Dedifferentiated amniotic fluid mesenchymal stem cell (primary cell): Measurements from ENCODE around the gene SLC1A4.

ENCODE experiments used
- DNase-seq: peaks from one replicate; pipeline ENCODE4 v3.0.0-alpha.2; 2016; ENCODE audit errors: extremely low spot score

SLC1A4 gene

DNA sequence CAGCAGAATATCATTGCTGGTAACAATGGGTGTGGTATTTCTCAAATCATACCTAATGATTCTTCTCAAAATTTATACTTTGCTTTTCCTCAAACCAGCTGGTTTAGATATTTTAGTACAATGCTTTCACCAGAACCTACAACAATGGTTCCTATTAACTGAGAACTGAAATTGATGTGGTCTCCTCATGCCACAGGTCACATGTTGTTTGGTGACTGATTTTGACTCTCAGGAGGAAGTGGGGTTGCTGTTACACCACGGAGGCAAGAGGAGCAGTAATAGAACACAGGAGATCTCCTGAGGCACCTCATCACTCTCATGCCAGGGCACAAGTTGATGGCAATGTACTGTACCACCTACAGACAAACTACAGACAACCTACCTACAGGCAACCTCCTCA is 64.0 kb downstream of the SLC1A4 start:
- DNase-seq = no peak

DNA sequence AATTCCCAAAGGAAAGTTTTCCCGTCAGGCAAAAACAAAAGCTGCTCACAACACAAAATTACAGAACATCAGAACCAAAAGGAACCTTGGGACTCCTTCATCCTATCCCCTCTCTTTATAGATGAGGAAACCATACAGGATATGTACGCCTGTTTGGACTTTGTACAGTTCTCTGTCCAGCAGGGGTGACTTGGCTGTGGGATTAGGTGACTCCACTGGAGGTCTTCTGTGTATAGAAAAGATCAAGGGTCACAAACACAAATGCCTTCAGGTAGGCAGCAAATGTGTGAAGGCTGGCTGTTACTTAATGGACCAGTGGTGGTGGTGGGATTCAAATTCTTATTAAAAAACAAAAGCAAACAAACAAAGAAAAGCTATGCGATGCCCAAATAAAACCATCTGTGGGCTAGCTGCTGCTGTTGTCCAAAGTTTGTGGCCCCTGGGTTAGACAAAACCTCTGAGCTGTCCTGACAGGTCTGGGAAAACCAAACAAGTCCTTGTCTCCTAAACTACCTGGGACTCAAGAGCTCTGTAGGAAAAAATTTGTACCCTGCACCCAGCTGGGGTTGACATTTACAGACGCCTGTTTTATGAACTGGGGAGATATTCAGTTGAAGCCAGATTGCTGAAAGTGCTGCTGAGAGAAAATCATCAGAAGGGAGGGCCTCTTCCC is 65.7 kb downstream of the SLC1A4 start:
- no peak for DNase-seq

DNA sequence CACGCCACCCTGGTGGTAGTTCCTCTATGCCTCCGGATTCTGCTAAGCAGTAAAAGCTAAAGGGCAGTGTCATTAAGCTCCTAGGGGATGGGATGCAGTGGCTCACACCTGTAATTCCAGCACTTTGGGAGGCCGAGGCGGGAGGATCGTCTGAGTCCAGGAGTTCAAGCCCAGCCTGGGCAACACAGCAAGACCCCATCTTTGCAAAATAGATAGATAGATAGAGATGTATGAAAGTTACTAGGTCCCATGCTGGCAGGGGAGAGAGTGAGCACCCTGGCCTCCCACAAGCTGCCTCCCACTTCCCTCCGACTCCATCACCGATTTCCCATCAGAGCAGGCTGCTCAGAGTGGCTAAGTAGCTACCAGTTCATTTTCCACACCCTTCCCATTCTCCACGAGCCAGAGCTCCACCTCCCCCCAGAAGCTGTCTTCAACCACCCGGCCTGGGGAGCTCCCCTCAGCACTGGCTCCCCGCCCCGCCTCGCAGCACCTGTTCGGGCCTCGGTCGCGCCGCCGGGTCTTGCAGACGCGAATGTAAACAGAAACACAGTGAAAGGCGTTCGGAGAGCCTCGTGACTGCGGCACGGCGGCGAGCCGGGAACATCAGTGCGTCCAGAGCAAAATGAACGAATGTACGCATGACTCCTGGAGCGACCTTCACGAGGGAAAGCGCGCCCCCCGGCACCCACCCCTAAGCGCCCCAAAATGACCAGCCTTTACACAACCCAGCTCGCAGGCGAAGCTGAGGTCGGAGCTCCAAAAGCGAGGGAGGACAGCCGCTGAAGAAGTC is 66.4 kb downstream of the SLC1A4 start:
- no peak for DNase-seq

DNA sequence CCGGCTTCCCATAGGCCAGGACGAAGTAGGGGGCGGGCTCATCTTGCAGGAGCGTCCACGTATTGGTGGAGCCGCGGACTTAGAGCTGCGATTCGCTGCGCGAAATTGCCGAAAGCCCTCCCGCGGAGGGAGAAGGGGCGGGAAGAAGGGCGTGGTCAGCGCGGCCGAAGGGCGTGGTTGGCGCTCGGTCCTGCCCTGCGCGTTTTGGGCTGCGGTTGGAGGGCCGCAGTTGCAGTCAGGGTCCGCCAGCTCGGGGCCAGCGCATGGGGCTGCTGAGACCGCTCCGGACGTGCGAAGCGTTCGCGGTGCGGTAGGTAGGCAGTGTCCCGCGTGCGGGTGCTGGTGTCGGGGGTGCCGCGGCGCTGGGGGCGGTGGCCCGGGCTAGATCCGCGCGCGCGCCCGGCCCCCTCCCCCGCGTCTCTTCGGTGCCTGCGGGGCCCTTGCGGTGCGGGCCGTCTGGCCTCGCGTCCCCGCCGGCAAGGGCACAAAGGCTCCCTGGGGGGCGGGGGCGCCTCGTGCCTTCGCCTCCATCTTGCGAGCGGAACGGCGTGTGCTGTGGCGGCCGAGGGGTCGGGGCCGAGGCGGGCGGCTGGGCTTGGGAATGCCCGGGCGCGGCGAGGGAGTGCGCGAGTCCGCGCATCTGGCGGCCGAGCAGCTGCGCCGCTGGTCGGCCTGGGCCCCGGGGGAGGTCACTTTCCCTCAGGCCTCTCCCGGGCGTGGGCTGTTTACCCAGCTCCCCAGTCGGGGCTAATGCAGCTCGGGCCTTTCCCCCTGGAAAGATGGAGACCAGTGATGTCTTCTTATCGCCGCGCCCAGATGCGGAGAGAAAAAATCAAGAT is 67.2 kb downstream of the SLC1A4 start, which contains the start of gene CEP68:
CEP68 (plus strand) TSS at position 202 of the 839 bp plus-strand sequence. CDS start 13,029 bp downstream, outside the sequence.
- peak; percentile 97 for DNase-seq

DNA sequence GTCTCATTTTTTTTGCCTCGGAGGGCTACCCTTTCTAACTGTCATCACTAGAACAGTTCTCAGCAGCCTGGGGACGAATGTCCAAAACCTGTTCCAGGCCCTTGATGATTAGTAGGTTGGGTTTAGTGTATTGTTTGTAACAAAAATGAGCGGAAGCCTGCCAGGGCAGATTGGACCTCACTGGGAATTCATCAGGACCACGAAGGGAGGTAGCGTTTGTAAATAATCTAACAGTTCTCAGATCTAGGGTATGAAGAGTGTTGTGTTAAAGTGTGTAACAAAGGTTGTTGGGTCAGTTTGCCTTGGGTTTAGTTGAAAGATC is 67.8 kb downstream of the SLC1A4 start:
- no peak for DNase-seq

DNA sequence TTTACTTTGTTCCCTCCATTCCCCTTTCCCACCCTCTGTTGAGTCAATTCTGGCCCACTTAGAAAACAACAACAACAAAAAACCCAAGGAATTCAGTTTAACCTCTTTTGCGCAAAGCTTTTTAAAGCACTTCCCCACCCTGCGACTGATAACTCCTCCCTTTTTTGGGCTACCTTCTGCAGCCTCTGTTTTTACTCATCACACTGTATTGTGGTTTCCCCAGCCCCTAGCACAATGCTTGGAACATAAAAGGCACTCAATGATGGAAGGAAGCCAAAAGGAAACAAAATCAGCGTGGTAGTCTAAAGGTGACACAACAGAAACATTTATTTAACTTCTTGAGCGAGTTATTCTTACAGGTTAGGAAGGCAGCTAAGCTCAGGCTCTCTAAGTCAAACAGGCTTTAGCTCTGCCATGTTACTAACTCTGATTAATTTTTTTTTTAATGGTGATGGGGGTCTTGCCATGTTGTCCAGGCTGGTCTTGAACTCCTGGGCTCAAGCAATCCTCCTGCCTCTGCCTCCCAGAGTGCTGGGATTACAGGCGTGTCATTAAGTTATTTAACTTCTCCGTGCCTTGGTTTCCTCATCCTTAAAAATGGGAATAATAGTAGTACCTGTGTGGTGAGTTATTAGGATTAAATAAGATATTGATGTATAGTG is 68.3 kb downstream of the SLC1A4 start:
- DNase-seq = no peak

DNA sequence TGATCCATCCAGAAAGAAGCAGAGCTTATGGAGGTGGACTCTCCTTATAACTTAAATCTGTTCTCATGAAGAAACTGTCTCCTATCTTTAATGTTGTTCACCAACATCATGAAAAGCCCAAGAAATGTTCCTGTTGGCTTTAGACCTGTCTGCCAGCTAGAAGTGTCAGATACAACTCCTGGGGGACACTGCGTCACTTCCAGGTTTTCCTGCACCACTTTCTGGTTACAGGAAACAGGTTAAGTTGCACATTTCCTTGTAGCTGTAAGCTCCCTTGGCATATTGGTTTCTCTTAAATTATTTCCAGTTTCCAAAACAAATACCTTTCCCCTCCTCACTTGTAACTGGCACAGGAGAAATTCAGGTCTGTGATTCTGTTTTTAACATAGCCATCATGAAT is 69.9 kb downstream of the SLC1A4 start:
- no peak for DNase-seq

DNA sequence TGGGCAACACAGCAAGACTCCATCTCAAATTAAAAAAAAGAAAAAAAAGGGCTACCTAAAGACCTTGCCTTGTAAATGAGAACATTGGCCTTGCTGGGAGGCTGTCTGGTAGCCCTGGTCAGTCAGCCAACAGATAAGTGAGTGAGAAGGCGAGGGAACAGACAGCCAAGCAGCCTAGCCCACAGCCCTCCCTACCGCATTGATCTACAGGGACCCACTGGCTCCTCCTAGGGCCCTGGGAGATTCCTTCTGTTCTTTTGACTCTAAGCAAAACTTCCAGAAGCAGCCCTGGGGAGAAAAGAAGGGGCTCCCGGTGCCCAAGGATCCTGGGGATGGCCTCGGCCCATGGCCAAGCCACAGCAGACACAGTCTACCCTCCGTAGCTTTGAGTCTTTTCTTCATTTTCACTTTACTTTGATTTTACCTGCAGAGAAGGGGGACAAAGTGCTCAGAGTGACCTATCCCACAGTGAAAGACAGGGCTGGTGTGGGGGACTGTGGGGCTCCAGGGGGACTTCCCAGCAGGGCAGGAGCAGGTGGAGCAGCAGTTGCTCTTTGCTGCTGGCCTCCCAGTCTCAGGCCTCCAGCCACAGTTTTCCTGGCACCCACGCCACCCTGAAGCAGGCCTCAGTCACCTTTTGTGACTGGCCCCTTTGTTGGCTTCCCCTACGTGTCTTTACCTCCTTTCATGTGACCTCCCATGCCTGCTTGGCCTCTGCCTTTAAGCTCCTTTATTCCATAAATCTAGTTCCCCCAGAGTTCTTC is 72.1 kb downstream of the SLC1A4 start:
- no peak for DNase-seq

DNA sequence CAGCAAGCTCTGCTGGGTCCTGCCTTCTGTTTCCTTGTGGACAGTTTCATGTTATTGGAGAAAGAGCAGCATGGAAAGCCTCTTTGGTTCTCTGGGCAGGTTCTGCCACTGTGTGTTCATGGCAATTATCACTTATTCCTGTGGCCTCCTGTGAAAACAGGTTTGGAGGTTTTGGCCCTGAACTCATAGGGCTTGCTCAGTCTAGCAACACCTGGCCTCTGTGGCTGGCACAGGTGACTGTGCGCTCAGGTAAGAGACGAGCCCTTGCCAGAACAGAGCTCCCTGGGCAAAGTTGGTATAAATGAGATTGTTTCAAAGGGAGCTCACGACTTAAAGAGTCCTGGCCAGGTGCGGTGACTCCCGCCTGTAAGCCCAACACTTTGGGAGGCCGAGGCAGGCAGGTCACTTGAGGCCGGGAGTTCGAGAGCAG is 72.7 kb downstream of the SLC1A4 start:
- DNase-seq = no peak

DNA sequence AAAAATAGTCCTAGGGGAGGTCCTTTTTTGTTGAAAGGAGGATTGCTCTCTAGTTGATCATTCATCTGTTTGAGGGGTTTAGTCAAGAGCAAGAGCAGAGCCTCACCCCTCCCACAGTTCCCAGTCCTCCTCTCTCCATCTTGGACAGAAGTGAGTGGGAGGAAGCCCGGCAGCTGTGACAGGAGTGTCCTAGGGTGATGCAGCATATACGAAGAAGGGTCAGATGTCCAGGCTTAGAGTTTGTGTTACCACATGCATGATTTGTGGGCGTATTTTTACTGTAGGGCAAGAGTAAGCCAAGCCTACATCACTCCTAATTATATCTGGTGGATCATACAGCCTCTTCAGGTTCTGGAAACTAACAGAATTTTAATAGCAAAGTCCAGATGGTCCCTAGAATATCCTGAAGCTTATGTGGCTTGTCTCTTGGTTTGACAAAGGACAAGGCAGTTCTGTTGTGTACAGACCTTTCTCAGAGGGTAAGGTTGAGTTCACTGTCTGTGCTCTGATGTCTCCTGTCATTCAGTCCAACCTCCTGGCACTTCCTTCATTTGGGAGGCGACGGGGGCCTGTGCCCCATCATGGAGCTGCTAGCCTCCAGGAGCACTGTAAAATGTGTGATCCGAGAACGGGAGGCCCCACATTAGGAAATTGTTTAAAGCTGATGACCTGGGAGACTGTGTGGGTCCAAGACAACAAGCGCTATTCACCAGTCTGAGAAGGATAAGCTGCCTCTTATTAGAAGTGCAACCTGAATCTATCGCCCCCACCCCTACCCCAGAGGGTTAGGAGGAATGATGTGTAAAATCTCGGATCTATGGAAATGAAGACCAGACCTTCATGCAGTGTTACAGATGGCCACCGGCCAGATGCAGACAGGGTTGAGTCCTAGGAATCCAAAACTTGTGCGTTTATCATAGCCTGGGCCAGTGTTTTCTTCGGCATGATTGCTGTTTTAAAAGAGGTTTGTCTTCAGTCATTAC is 73.9 kb downstream of the SLC1A4 start:
- no peak for DNase-seq

DNA sequence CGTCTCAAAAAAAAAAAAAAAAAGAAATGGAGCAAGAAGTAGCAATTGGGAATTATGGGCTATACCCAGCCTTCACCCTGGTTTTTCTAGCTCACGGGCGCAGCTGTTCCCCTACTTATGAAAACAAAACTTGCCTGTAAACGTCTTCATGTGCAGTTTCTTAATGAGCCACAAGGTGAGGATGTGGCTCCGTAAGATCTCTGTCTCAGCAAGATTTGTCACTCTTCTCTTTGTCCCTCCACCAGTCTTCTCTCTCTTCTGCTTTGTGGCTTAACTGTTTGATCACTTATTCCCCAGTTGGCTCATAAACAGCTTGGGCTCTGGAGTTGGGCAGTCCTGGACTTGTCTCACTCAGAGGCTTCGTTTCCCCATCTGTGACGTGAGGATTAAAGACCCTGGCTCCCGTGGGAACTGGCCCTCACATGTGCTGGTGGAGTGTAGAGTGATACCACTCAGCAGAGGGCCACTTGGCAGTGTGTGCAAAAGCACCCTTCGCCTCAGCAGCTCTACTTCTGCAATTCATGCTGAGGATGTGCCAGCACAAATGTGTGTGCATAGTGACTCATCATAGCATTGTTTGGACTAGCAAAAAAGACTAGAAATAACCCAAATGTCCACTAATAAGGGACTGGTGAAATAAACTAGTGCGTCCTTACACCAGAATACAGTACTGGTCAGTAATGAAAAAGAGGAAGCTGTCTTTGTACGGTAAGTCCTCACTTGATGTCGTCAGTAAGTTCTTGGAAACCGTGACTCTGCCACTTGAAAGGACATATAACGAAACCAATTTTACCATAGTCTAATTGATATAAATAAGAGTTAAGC is 75.7 kb downstream of the SLC1A4 start:
- DNase-seq = peak; percentile 68

DNA sequence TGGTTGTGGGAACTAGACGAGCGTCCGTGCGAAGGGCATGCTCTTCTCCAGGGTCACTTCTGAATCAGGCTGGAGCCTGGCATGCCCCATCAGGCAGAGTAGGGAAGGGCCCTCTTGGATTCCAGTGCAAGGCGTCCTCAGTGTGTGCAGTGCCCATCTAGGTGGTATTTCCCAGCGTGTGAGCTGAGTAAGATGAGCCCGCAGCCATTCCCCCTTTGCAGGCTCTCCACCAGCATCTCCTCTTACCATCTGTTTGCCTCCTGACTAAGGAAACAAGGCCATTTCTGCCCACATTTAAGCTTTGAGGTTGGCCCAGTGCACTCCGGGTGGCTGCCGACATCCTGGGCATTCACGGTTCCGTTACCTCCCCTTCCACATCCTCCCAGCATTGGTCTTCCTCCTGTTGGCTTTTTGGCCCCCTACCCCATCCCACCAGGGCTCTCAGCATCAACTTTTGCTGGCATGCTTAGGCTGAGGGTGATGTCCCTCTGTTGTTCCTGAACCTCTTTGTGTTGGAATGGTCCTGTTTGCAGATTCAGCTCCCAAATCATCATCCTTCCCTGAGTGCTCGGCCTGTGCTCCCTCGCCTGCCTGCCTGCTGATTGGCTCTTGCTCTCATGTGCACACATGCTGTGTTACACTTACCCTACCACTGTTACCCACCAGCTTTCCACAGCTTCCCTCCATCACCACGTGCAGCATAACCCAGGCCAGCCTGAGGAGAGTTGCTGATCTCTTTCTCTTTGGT is 78.8 kb downstream of the SLC1A4 start:
- no peak for DNase-seq

DNA sequence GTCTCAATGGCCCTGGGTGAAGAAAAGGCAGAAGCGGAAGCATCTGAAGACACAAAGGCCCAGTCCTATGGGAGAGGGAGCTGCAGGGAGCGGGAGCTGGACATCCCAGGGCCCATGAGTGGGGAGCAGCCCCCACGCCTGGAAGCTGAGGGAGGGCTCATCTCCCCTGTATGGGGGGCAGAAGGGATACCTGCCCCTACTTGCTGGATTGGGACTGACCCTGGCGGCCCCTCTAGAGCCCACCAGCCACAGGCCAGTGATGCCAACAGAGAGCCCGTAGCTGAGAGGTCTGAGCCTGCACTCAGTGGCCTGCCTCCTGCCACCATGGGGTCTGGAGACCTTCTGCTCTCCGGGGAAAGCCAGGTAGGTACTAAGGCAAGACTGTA is 80.2 kb downstream of the SLC1A4 start:
- DNase-seq = no peak

DNA sequence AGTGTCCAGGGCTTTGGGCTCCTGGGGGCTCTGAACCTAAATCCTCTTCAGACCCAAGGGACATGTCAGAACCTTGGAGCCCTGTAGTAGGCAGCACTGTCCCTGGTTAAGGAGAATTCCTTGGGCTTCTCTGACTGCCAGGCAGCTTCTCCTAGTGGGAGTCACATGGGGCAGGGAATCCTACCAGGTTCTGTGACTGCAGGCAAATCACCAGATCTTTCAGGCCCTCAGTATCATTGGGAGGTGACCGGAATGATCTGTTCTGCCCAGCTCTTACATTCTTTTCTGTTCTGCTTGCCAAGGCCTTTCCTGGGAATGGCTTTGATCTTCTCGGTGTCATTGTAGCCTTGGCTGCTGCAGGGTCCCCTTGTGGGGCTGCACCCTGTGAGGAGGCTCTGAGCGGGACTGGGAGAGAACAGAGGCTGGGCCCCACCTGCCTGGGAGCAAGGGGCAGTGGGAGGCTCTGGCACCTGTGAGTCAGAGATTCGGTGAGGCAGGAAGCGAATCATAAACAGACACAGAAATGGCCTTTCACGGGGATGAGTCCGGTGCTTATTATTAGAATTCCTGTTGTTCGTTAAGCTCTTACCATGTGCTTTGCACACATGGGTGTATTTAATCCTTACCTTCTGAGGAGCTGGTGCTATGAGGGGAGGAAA is 81.1 kb downstream of the SLC1A4 start:
- DNase-seq = peak; percentile 47

DNA sequence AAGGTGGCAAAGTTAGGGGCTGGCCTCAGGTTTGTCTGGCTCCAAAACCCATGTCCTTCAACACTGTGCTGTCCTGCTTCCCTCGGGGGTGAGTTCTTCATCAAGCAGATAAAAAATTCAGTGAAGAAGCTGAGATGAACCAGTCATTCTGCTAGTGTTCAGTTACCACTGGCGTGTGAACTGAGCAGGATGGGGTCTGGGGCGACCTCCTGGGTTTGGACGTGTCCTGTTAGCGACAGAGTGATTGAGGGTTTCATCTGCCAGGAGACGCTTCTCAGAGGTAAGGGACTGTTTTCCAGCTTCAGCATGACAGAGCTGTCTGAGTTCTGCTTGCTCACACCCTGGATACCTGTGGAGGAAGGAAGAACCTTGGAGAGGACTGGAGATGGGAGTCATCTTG is 81.7 kb downstream of the SLC1A4 start:
- DNase-seq = no peak

DNA sequence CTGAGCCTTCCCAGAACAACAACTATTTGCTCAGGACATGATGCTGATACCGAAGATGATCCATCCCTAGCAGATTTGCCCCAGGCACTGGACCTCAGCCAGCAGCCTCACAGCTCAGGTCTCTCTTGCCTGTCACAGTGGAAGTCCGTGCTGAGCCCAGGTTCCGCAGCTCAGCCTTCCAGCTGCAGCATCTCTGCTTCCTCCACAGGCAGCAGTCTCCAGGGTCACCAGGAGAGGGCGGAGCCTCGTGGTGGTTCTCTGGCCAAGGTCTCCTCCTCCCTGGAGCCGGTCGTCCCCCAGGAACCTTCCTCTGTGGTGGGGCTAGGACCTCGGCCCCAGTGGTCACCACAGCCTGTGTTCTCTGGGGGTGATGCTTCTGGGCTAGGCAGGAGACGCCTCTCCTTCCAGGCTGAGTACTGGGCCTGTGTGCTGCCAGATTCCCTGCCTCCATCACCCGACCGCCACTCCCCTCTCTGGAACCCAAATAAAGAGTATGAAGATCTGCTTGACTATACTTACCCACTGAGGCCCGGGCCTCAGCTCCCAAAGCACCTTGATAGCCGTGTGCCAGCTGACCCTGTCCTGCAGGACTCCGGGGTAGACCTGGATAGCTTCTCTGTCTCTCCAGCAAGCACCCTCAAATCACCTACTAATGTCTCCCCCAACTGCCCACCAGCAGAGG is 82.4 kb downstream of the SLC1A4 start:
- DNase-seq = no peak
